ENCODE measurements around the gene ZSWIM3. TPM values are rescaled to one million over a fixed set of nuclear protein-coding genes. Genes with fewer than 3 reads are reported as not detected.

Gene ZSWIM3
- total and polyA plus RNA-seq, 5 donors from 2014 or later: 0.90 to 4.2 (median 2.2) TPM

DNA sequence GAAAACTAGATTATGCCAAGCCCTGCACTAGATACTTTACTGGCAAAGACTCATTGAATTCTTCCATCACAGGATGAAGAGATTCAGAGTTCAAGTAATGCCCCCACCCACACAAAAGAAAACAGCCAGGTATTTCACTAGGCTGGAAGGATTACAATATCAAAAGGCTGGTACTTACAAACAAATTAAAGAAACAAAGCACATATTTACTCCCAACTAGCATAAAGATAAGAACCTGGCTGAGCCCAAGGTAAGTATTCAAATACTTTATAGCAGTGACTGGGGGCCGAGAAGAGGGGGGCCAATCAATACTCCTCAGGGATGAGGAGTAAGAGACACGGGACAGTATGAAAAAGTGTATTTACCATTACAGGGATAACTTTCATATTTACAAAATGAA lies 3.9 kb upstream of the ZSWIM3 start:
- Mint-ChIP-seq H3K27me3 (no peaks in the 10 kb centered on the region), H3K27ac (peak overlapping the region in 1 of 3 donors; percentile 32), H3K4me3 (peak overlapping the region in 2 of 4 donors; percentile 47 to 60), H3K9me3 (peaks cover 0 to 2% (median 0%) of the 10 kb centered on the region in 7 donors), H3K4me1 (peaks cover 4 to 66% (median 29%) of the 10 kb centered on the region in 4 donors), H3K36me3 (peaks cover 26% of the 10 kb centered on the region)
- no peak overlapping the region for H3K27ac ChIP-seq (ENCODE audit: insufficient read depth, low read length, poor library complexity, severe bottlenecking)
- H3K36me3 ChIP-seq (ENCODE audit: control insufficient read depth, insufficient read depth, low read length): peaks cover 37% of the 10 kb centered on the region
- peaks cover 36% of the 10 kb centered on the region for H3K4me1 ChIP-seq (ENCODE audit: control insufficient read depth, insufficient read depth, low read length, poor library complexity, severe bottlenecking)
- H3K27me3 ChIP-seq (ENCODE audit: control insufficient read depth, insufficient read depth, low read length): no peaks in the 10 kb centered on the region
- ATAC-seq (ENCODE audit: low read depth in 2 of 2) (no peak), DNase-seq (no peak)
- no peaks in the 10 kb centered on the region for H3K9me3 ChIP-seq (ENCODE audit: control insufficient read depth in 2 of 2, low read length in 2 of 2)
- no peak overlapping the region for H3K4me3 ChIP-seq (ENCODE audit: low read depth, low read length)

GRCh38 chr20:45857882-45858216 lies 435 bp downstream of the ZSWIM3 start:
- Mint-ChIP-seq H3K4me1 (peaks cover 15 to 68% (median 36%) of the 10 kb centered on the region in 4 donors), H3K4me3 (peak overlapping the region; percentile 88 to 99 (median 96)), H3K9me3 (peaks cover 0 to 2% (median 0%) of the 10 kb centered on the region in 7 donors), H3K27ac (peak overlapping the region; percentile 97 to 98 (median 98)), H3K36me3 (peaks cover 4% of the 10 kb centered on the region), H3K27me3 (no peaks in the 10 kb centered on the region)
- peaks cover 11% of the 10 kb centered on the region for H3K36me3 ChIP-seq (ENCODE audit: control insufficient read depth, insufficient read depth, low read length)
- DNase-seq (peak in 1 of 3 donors; percentile 76), ATAC-seq (ENCODE audit: low read depth in 2 of 2) (peak in 1 of 2 donors; percentile 2)
- H3K27ac ChIP-seq (ENCODE audit: insufficient read depth, low read length, poor library complexity, severe bottlenecking): peak overlapping the region; percentile 91
- no peaks in the 10 kb centered on the region for H3K9me3 ChIP-seq (ENCODE audit: control insufficient read depth in 2 of 2, low read length in 2 of 2)
- no peaks in the 10 kb centered on the region for H3K27me3 ChIP-seq (ENCODE audit: control insufficient read depth, insufficient read depth, low read length)
- H3K4me1 ChIP-seq (ENCODE audit: control insufficient read depth, insufficient read depth, low read length, poor library complexity, severe bottlenecking): peaks cover 39% of the 10 kb centered on the region
- H3K4me3 ChIP-seq (ENCODE audit: low read depth, low read length): peak overlapping the region; percentile 83

DNA sequence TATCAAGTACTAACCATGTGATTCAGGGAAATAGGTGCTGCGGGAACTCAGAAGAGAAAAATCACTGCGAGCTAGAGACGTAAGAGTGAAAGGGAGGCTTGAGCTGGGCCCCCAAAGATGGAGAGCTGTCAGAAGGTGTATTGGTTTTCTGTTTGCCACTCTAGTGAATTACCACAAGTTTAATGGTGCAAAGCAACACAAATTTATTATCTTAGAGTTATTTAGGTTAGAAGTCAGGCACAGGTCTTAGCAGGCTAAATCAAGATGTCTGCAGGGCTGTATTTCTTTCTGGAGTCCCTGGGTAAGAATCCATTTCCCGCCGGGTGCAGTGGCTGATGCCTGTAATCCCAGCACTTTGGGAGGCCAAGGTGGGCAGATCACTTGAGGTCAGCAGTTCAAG lies 2.5 kb downstream of the ZSWIM3 start:
- Mint-ChIP-seq H3K36me3 (peaks cover 4% of the 10 kb centered on the region), H3K4me3 (peak overlapping the region in 1 of 4 donors; percentile 90), H3K9me3 (peaks cover 0 to 2% (median 0%) of the 10 kb centered on the region in 7 donors), H3K4me1 (peaks cover 15 to 50% (median 33%) of the 10 kb centered on the region in 4 donors), H3K27ac (peak overlapping the region in 1 of 3 donors; percentile 5), H3K27me3 (no peaks in the 10 kb centered on the region)
- H3K36me3 ChIP-seq (ENCODE audit: control insufficient read depth, insufficient read depth, low read length): peaks cover 2% of the 10 kb centered on the region
- no peaks in the 10 kb centered on the region for H3K27me3 ChIP-seq (ENCODE audit: control insufficient read depth, insufficient read depth, low read length)
- peaks cover 30% of the 10 kb centered on the region for H3K4me1 ChIP-seq (ENCODE audit: control insufficient read depth, insufficient read depth, low read length, poor library complexity, severe bottlenecking)
- no peak overlapping the region for H3K27ac ChIP-seq (ENCODE audit: insufficient read depth, low read length, poor library complexity, severe bottlenecking)
- DNase-seq (no peak), ATAC-seq (ENCODE audit: low read depth in 2 of 2) (no peak)
- H3K4me3 ChIP-seq (ENCODE audit: low read depth, low read length): no peak overlapping the region
- H3K9me3 ChIP-seq (ENCODE audit: control insufficient read depth in 2 of 2, low read length in 2 of 2): no peaks in the 10 kb centered on the region

DNA sequence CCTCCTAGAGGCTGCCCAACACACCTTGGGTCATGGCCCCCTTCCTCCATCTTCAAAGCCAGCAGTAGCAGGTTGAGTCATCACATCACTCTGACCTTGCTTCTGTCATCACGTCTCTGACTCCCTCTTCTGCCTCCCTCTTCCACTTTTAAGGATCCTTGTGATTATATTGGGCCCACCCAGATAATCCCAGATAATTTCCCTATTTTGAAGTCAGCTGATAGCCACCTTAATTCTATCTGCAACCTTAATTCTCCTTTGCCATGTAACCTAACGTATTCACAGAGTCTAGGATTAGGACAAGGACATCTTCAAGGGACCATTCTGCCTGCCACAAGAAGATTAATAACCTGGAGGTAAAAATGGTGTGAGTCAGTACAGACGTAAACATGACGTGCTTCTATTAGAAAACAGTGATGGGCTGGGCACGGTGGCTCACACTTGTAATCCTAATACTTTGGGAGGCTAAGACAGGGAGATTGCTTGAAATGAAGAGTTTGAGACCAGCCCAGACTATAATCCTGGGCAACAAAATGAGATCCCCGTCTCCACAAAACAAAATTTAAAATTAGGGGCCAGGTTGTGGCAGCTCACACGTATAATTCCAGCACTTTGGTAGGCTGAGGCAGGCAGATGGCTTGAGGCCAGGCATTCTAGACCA lies 3.3 kb downstream of the ZSWIM3 start:
- no peaks in the 10 kb centered on the region for H3K9me3 ChIP-seq (ENCODE audit: control insufficient read depth in 2 of 2, low read length in 2 of 2)
- H3K4me1 ChIP-seq (ENCODE audit: control insufficient read depth, insufficient read depth, low read length, poor library complexity, severe bottlenecking): peaks cover 22% of the 10 kb centered on the region
- DNase-seq: no peak
- H3K27me3 ChIP-seq (ENCODE audit: control insufficient read depth, insufficient read depth, low read length): no peaks in the 10 kb centered on the region
- no peaks in the 10 kb centered on the region for H3K36me3 ChIP-seq (ENCODE audit: control insufficient read depth, insufficient read depth, low read length)
- no peaks in the 10 kb centered on the region for H3K27me3 Mint-ChIP-seq
- peaks cover 0 to 2% (median 0%) of the 10 kb centered on the region in 7 donors for H3K9me3 Mint-ChIP-seq
- no peak overlapping the region for H3K27ac ChIP-seq (ENCODE audit: insufficient read depth, low read length, poor library complexity, severe bottlenecking)
- H3K4me1 Mint-ChIP-seq: peaks cover 15 to 45% (median 32%) of the 10 kb centered on the region in 4 donors
- ATAC-seq (ENCODE audit: low read depth in 2 of 2): no peak
- peaks cover 4% of the 10 kb centered on the region for H3K36me3 Mint-ChIP-seq
- no peak overlapping the region for H3K27ac Mint-ChIP-seq
- no peak overlapping the region for H3K4me3 ChIP-seq (ENCODE audit: low read depth, low read length)
- H3K4me3 Mint-ChIP-seq: peak overlapping the region; percentile 0 to 90 (median 23)

DNA sequence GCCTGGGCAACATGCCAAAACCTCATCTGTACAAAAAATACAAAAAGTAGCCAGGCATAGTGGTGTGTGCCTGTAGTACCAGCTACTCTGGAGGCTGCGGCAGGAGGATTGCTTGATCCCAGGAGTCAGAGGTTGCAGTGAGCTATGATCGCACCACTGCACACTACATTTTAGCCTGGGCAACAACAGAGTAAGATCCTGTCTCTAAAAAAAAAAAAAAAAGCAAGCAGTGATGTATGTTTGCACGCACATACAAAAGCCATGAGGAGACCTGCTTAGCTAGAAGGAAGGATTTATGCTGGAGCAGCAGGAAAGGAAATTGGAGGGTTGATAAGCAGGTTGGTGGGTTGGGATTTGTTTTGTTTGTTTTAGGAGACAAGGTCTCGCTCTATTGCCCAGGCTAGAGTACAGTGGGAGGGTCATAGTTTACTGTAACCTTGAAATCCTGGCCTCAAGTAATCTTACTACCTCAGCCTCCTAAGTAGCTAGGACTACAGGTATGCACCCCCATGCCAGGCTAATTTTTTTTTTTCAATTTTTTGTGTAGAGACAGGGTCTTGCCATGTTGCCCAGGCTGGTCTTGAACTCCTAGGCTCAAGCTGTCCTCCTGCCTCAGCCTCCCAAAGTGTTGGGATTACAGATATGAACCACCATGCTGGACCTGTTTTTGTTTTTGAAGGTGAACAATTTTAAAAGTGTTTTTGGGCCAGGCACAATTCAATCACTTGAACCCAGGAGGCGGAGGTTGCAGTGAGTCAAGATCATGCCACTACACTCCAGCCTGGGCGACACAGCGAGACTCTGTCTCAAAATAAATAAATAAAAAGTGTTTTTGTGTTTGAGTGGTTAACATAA lies 4.0 kb downstream of the ZSWIM3 start:
- DNase-seq: no peak
- H3K4me1 ChIP-seq (ENCODE audit: control insufficient read depth, insufficient read depth, low read length, poor library complexity, severe bottlenecking): peaks cover 15% of the 10 kb centered on the region
- no peak overlapping the region for H3K4me3 Mint-ChIP-seq
- no peaks in the 10 kb centered on the region for H3K27me3 Mint-ChIP-seq
- H3K4me1 Mint-ChIP-seq: peaks cover 15 to 43% (median 29%) of the 10 kb centered on the region in 4 donors
- no peaks in the 10 kb centered on the region for H3K27me3 ChIP-seq (ENCODE audit: control insufficient read depth, insufficient read depth, low read length)
- H3K9me3 Mint-ChIP-seq: peaks cover 0 to 2% (median 0%) of the 10 kb centered on the region in 7 donors
- no peaks in the 10 kb centered on the region for H3K9me3 ChIP-seq (ENCODE audit: control insufficient read depth in 2 of 2, low read length in 2 of 2)
- no peak overlapping the region for H3K27ac Mint-ChIP-seq
- no peak for ATAC-seq (ENCODE audit: low read depth in 2 of 2)
- H3K36me3 Mint-ChIP-seq: peaks cover 4% of the 10 kb centered on the region
- no peak overlapping the region for H3K4me3 ChIP-seq (ENCODE audit: low read depth, low read length)
- H3K27ac ChIP-seq (ENCODE audit: insufficient read depth, low read length, poor library complexity, severe bottlenecking): no peak overlapping the region
- no peaks in the 10 kb centered on the region for H3K36me3 ChIP-seq (ENCODE audit: control insufficient read depth, insufficient read depth, low read length)

DNA sequence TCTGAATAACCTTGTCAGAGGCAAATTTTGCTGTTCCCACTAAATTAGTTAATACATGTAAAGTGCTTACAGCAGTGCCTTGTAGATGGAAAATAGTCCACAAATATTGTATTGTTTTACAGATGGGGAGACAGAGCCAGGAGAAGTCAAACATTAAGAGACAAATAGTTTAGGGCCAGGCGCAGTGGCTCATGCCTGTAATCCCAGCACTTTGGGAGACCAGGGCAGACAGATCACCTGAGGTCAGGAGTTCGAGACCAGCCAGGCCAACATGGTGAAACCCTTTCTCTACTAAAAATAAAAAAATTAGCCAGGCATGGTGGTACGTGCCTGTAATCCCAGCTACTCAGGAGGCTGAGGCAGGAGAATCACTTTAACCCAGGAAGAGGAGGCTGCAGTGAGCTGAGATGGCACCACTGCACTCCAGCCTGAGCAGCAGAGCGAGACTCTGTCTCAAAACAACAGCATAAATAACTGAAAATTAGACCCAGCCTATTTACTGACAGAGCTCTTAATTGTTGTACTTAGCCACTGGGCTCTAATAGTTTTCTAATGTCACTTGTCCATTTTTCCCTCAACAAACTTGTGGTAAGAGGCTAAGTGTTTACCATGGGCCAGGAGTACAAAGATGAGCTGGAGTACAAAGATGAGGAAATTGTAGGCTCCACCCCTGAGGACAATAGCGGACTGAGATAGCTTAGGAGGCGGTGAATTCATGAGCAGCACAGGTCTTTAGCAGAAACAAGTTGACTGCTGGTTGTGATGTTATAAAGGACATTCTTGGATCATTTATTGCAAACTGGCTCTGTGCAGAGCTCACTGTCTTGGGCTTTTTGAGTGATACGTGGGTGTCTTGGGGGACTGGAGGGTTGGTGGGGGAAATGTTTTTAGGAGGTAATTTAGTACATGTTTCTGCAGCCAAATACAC lies 6.4 kb downstream of the ZSWIM3 start:
- ATAC-seq (ENCODE audit: low read depth in 2 of 2) (no peak), DNase-seq (no peak)
- Histone ChIP-seq H3K27me3 (ENCODE audit: control insufficient read depth, insufficient read depth, low read length) (no peaks in the 10 kb centered on the region), H3K27ac (ENCODE audit: insufficient read depth, low read length, poor library complexity, severe bottlenecking) (no peak overlapping the region), H3K36me3 (ENCODE audit: control insufficient read depth, insufficient read depth, low read length) (no peaks in the 10 kb centered on the region), H3K9me3 (ENCODE audit: control insufficient read depth in 2 of 2, low read length in 2 of 2) (no peaks in the 10 kb centered on the region), H3K4me3 (ENCODE audit: low read depth, low read length) (no peak overlapping the region), H3K4me1 (ENCODE audit: control insufficient read depth, insufficient read depth, low read length, poor library complexity, severe bottlenecking) (no peaks in the 10 kb centered on the region)
- no peaks in the 10 kb centered on the region for H3K27me3 Mint-ChIP-seq
- H3K4me3 Mint-ChIP-seq: no peak overlapping the region
- no peaks in the 10 kb centered on the region for H3K9me3 Mint-ChIP-seq
- H3K36me3 Mint-ChIP-seq: peaks cover 9% of the 10 kb centered on the region
- peak overlapping the region in 1 of 3 donors; percentile 80 for H3K27ac Mint-ChIP-seq
- H3K4me1 Mint-ChIP-seq: peaks cover 11 to 29% (median 17%) of the 10 kb centered on the region in 4 donors

DNA sequence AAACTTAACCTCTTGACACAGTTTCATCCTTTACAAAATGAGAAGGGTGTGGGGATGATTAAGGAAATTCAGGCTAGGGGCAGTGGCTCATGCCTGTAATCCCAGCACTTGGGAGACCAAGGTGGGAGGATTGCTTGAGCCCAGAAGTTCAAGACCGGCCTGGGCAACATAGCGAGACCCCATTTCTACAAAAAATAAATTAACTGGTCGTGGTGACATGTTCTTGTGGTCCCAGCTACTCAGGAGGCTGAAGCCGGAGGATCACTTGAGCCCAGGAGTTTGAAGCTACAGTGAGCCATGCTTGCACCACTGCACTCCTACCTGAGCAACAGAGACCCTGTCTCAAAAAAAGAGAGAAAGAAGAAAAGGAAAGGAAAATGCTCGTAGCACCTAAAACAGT lies 9.0 kb downstream of the ZSWIM3 start:
- H3K4me1 Mint-ChIP-seq: peaks cover 2 to 17% (median 6%) of the 10 kb centered on the region in 4 donors
- peaks cover 9% of the 10 kb centered on the region for H3K36me3 Mint-ChIP-seq
- Histone ChIP-seq H3K27ac (ENCODE audit: insufficient read depth, low read length, poor library complexity, severe bottlenecking) (no peak overlapping the region), H3K4me1 (ENCODE audit: control insufficient read depth, insufficient read depth, low read length, poor library complexity, severe bottlenecking) (no peaks in the 10 kb centered on the region), H3K27me3 (ENCODE audit: control insufficient read depth, insufficient read depth, low read length) (no peaks in the 10 kb centered on the region), H3K9me3 (ENCODE audit: control insufficient read depth in 2 of 2, low read length in 2 of 2) (no peaks in the 10 kb centered on the region), H3K4me3 (ENCODE audit: low read depth, low read length) (no peak overlapping the region), H3K36me3 (ENCODE audit: control insufficient read depth, insufficient read depth, low read length) (no peaks in the 10 kb centered on the region)
- ATAC-seq (ENCODE audit: low read depth in 2 of 2) (no peak), DNase-seq (no peak)
- H3K9me3 Mint-ChIP-seq: no peaks in the 10 kb centered on the region
- no peak overlapping the region for H3K4me3 Mint-ChIP-seq
- H3K27ac Mint-ChIP-seq: peak overlapping the region in 1 of 3 donors; percentile 76
- H3K27me3 Mint-ChIP-seq: no peaks in the 10 kb centered on the region
